H9 (cell line): ENCODE results near the gene KREMEN1. TPM values are rescaled to one million over a fixed set of nuclear protein-coding genes. Genes with fewer than 3 reads are reported as not detected.

Experiments
- DNase-seq: peaks from one replicate; pipeline ENCODE4 v3.0.0-alpha.2; 2017
- H2AFZ ChIP-seq: one replicate; pipeline ENCODE4 v1.6.1; 2013; ENCODE audit warnings: mild to moderate bottlenecking, low read length, control low read depth, moderate library complexity
- H2AK5ac ChIP-seq: 2 replicates; pipeline ENCODE4 v1.6.1; 2013; ENCODE audit warnings: low read length, control low read depth, mixed read lengths; ENCODE audit not compliant: insufficient read length
- H2BK120ac ChIP-seq: one replicate; pipeline ENCODE4 v1.6.1; 2013; ENCODE audit warnings: low read depth, mild to moderate bottlenecking, low read length, control low read depth, inconsistent platforms; ENCODE audit not compliant: poor library complexity, severe bottlenecking
- H2BK12ac ChIP-seq: 2 replicates; pipeline ENCODE4 v1.6.1; 2013; ENCODE audit warnings: low read length, control low read depth, mixed read lengths, low read depth; ENCODE audit not compliant: insufficient read length
- H2BK15ac ChIP-seq: 2 replicates; pipeline ENCODE4 v1.6.1; 2013; ENCODE audit warnings: low read depth, low read length, control low read depth
- H2BK20ac ChIP-seq: one replicate; pipeline ENCODE4 v1.6.1; 2013; ENCODE audit warnings: low read depth, mild to moderate bottlenecking, low read length, control low read depth, inconsistent platforms; ENCODE audit not compliant: poor library complexity, severe bottlenecking
- H2BK5ac ChIP-seq: 2 replicates; pipeline ENCODE4 v1.6.1; 2013; ENCODE audit warnings: low read length, control low read depth, mixed read lengths; ENCODE audit not compliant: insufficient read length
- H3K14ac ChIP-seq: 2 replicates; pipeline ENCODE4 v1.6.1; 2013; ENCODE audit warnings: low read length, control low read depth; ENCODE audit not compliant: insufficient read depth
- H3K18ac ChIP-seq: 2 replicates; pipeline ENCODE4 v1.6.1; 2013; ENCODE audit warnings: low read depth, mild to moderate bottlenecking, mixed read lengths, low read length, control low read depth; ENCODE audit not compliant: insufficient read length
- H3K23ac ChIP-seq: 2 replicates; pipeline ENCODE4 v1.6.1; 2013; ENCODE audit warnings: low read length, control low read depth, mixed read lengths, low read depth; ENCODE audit not compliant: insufficient read length
- H3K23me2 ChIP-seq: 2 replicates; pipeline ENCODE4 v1.6.1; 2013; ENCODE audit warnings: low read depth, mild to moderate bottlenecking, mixed read lengths, low read length, control low read depth; ENCODE audit not compliant: insufficient read length, poor library complexity, severe bottlenecking
- H3K27ac ChIP-seq: 2 replicates; pipeline ENCODE4 v1.5.1; 2013; ENCODE audit warnings: low read length, control low read depth, mixed read lengths, low read depth; ENCODE audit not compliant: insufficient read length
- H3K27me3 ChIP-seq: 2 replicates; pipeline ENCODE4 v1.6.1; 2013; ENCODE audit warnings: low read length, control low read depth, inconsistent platforms; ENCODE audit not compliant: insufficient read depth
- H3K4ac ChIP-seq: 2 replicates; pipeline ENCODE4 v1.6.1; 2013; ENCODE audit warnings: low read depth, mild to moderate bottlenecking, control low read depth, inconsistent platforms, low read length, moderate library complexity
- H3K4me1 ChIP-seq: 2 replicates; pipeline ENCODE4 v1.6.1; 2013; ENCODE audit warnings: low read length, control low read depth, inconsistent platforms; ENCODE audit not compliant: insufficient read depth
- H3K4me2 ChIP-seq: 2 replicates; pipeline ENCODE4 v1.6.1; 2013; ENCODE audit warnings: low read length, control low read depth, mixed read lengths; ENCODE audit not compliant: insufficient read length, insufficient read depth
- H3K56ac ChIP-seq: 2 replicates; pipeline ENCODE4 v1.6.1; 2013; ENCODE audit warnings: low read depth, mild to moderate bottlenecking, mixed read lengths, low read length, control low read depth; ENCODE audit not compliant: insufficient read length
- H3K79me1 ChIP-seq: 2 replicates; pipeline ENCODE4 v1.6.1; 2013; ENCODE audit warnings: low read depth, mild to moderate bottlenecking, moderate library complexity, low read length, control low read depth, inconsistent platforms; ENCODE audit not compliant: insufficient read depth, poor library complexity, severe bottlenecking
- H3K79me2 ChIP-seq: 2 replicates; pipeline ENCODE4 v1.6.1; 2013; ENCODE audit warnings: low read length, control low read depth, inconsistent platforms; ENCODE audit not compliant: insufficient read depth
- H3K9ac ChIP-seq: 2 replicates; pipeline ENCODE4 v1.6.1; 2013; ENCODE audit warnings: low read length, control low read depth, mixed read lengths; ENCODE audit not compliant: insufficient read length; ENCODE audit errors: extremely low read depth
- H3K9me3 ChIP-seq: one replicate; pipeline ENCODE4 v1.6.1; 2013; ENCODE audit warnings: low read depth, low read length, inconsistent platforms; ENCODE audit not compliant: control insufficient read depth
- H3T11ph ChIP-seq: one replicate; pipeline ENCODE4 v1.6.1; 2013; ENCODE audit warnings: mild to moderate bottlenecking, low read length, control low read depth, inconsistent platforms
- H4K20me1 ChIP-seq: one replicate; pipeline ENCODE4 v1.6.1; 2013; ENCODE audit not compliant: control insufficient read depth, insufficient read length, insufficient read depth
- H4K5ac ChIP-seq: 2 replicates; pipeline ENCODE4 v1.6.1; 2013; ENCODE audit warnings: low read depth, mild to moderate bottlenecking, mixed read lengths, low read length, control low read depth; ENCODE audit not compliant: insufficient read length
- H4K8ac ChIP-seq: replicated peaks from 2 replicates; pipeline ENCODE4 v1.6.1; 2013; ENCODE audit warnings: low read length, control low read depth, mixed read lengths, low read depth; ENCODE audit not compliant: insufficient read length
- H4K91ac ChIP-seq: 2 replicates; pipeline ENCODE4 v1.6.1; 2013; ENCODE audit warnings: low read depth, mild to moderate bottlenecking, moderate library complexity, mixed read lengths, low read length, control low read depth; ENCODE audit not compliant: insufficient read length
- H3K27ac Mint-ChIP-seq, 3 experiments: 2 replicates in 2 of 3; 3 replicates in 1 of 3; pipeline ENCODE4 v1.8.0; 2020 to 2021; ENCODE audit warnings: mixed read lengths in 3 of 3, mild to moderate bottlenecking in 1 of 3, moderate library complexity in 1 of 3
- H3K27me3 Mint-ChIP-seq: 2 replicates; pipeline ENCODE4 v1.8.0; 2021; ENCODE audit warnings: low read depth, mild to moderate bottlenecking, moderate library complexity, mixed read lengths
- H3K36me3 Mint-ChIP-seq, 3 experiments: 2 replicates in 2 of 3; 3 replicates in 1 of 3; pipeline ENCODE4 v1.8.0; 2020 to 2021; ENCODE audit warnings: low read depth in 3 of 3, mixed read lengths in 3 of 3; ENCODE audit not compliant: insufficient read depth in 1 of 3
- H3K4me1 Mint-ChIP-seq, 2 experiments: 2 replicates each; pipeline ENCODE4 v1.8.0; 2020; ENCODE audit warnings: mixed read lengths in 2 of 2
- H3K4me3 Mint-ChIP-seq, 2 experiments: 2 replicates in 1 of 2; 3 replicates in 1 of 2; pipeline ENCODE4 v1.8.0; 2020 to 2021; ENCODE audit warnings: mild to moderate bottlenecking in 2 of 2, mixed read lengths in 2 of 2, moderate library complexity in 1 of 2
- H3K9me3 Mint-ChIP-seq, 2 experiments: 2 replicates in 1 of 2; 3 replicates in 1 of 2; pipeline ENCODE4 v1.8.0; 2020; ENCODE audit warnings: mild to moderate bottlenecking in 2 of 2, mixed read lengths in 2 of 2, moderate library complexity in 1 of 2
- CTCF ChIP-seq: fragments of 200-600 bp; sonication (generic); conservative IDR thresholded peaks from 3 replicates; pipeline ENCODE4 v1.8.0; 2021; ENCODE audit warnings: antibody characterized with exemption, mild to moderate bottlenecking
- WGBS: extraction: QIAGEN DNeasy Blood & Tissue Kit; methylation state at CpG from one replicate; pipeline ENCODE4 v1.1.7; 2013; ENCODE audit warnings: missing lambda C conversion rate, low lambda C conversion rate, mixed read lengths; ENCODE audit not compliant: insufficient read length; ENCODE audit errors: extremely low coverage; 5-methylcytosine and 5-hydroxymethylcytosine counted together
- total RNA-seq: library from RNA; stranded (reverse); gene quantifications from 2 replicates; pipeline ENCODE4 v1.2.1, GENCODE V29; 2021

Gene KREMEN1
- total RNA-seq, 1 experiment from 2014 or later, result 2.4 TPM

GRCh38 chr22:29126670-29127395 is 54.0 kb downstream of the KREMEN1 start:
- no peak overlapping the region for H2BK5ac ChIP-seq
- no peaks in the 10 kb centered on the region for H3K23me2 ChIP-seq
- H2BK120ac ChIP-seq, result no peak overlapping the region

More at GRCh38 chr22:29126670-29127395, 54.0 kb downstream of the KREMEN1 start:
- Histone ChIP-seq H3K56ac (no peak overlapping the region), H3K79me1 (no peaks in the 10 kb centered on the region), H3K27ac (no peak overlapping the region), H4K5ac (no peak overlapping the region), H3K18ac (no peak overlapping the region), H4K8ac (no peak overlapping the region), H3K9me3 (no peaks in the 10 kb centered on the region), H2AK5ac (no peak overlapping the region), H2BK12ac (no peak overlapping the region), H3T11ph (no peak overlapping the region), H3K27me3 (no peaks in the 10 kb centered on the region), H3K9ac (no peak overlapping the region), H4K91ac (no peak overlapping the region), H3K14ac (no peak overlapping the region), H3K79me2 (no peaks in the 10 kb centered on the region), H3K4me2 (no peak overlapping the region), H2BK20ac (no peak overlapping the region), H2AFZ (no peak overlapping the region), H2BK15ac (no peak overlapping the region), H3K4ac (no peak overlapping the region), H4K20me1 (no peaks in the 10 kb centered on the region), H3K23ac (no peak overlapping the region), H3K4me1 (no peaks in the 10 kb centered on the region)
- Mint-ChIP-seq H3K27me3 (no peaks in the 10 kb centered on the region), H3K4me3 (no peak overlapping the region), H3K27ac (no peak overlapping the region), H3K9me3 (no peaks in the 10 kb centered on the region), H3K4me1 (peaks cover 3 to 4% of the 10 kb centered on the region in 2 experiments), H3K36me3 (no peaks in the 10 kb centered on the region; a peak in 3 of 7 replicates)
- no peak for TF ChIP-seq CTCF
- no CpG with 5 or more reads among the region's 2 CpGs for WGBS
- DNase-seq, result no peak
